ENCODE data around the gene MYO9B.
"Not testable (repeated sequence)": the region's sequence is repeated elsewhere in the genome, so short reads cannot be mapped to it uniquely, and the experiment has no call there.

The MYO9B gene

DNA sequence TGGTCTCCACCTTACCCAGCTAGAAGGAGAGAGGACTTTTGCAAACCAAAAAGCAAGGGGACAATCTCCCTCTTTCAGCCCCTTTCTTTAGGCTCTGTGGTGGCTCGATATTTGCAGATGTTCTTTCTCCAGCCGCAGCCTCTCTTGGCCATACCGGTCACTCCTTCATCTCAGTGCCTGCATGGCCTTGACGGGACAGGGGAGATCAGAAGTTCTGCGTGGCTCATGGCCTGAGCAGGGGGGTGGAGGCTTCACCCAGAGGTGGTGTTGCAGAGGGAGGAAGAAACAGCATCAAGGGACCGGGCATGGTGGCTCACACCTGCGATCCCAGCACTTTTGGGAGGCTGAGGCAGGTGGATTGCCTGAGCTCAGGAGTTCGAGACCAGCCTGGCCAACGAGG, 53.2 kb downstream of the MYO9B start:
- Histone ChIP-seq H3K9me3 (ENCODE audit: control insufficient read depth in 2 of 2, low read length in 2 of 2) (no peaks in the 10 kb centered on the region), H3K4me3 (ENCODE audit: low read length in 2 of 2) (no peak overlapping the region), H3K27ac (ENCODE audit: low read length) (no peak overlapping the region), H3K4me1 (ENCODE audit: control insufficient read depth, insufficient read depth, low read length) (peaks cover 9% of the 10 kb centered on the region), H3K36me3 (ENCODE audit: control insufficient read depth in 2 of 2, insufficient read depth in 2 of 2, low read length in 2 of 2) (peaks cover 0 to 3% of the 10 kb centered on the region in 2 donors), H3K27me3 (ENCODE audit: control insufficient read depth in 1 of 2, insufficient read depth in 2 of 2, low read length in 2 of 2) (no peaks in the 10 kb centered on the region), H3K9ac (ENCODE audit: low read length in 2 of 2) (no peak overlapping the region)

GRCh38 chr19:17129377-17129776, 53.8 kb downstream of the MYO9B start:
- Histone ChIP-seq H3K36me3 (ENCODE audit: control insufficient read depth in 2 of 2, insufficient read depth in 2 of 2, low read length in 2 of 2) (peaks cover 0 to 3% of the 10 kb centered on the region in 2 donors), H3K9me3 (ENCODE audit: control insufficient read depth in 2 of 2, low read length in 2 of 2) (no peaks in the 10 kb centered on the region), H3K27ac (ENCODE audit: low read length) (no peak overlapping the region), H3K4me1 (ENCODE audit: control insufficient read depth, insufficient read depth, low read length) (peaks cover 9% of the 10 kb centered on the region), H3K9ac (ENCODE audit: low read length in 2 of 2) (no peak overlapping the region), H3K4me3 (ENCODE audit: low read length in 2 of 2) (no peak overlapping the region), H3K27me3 (ENCODE audit: control insufficient read depth in 1 of 2, insufficient read depth in 2 of 2, low read length in 2 of 2) (no peaks in the 10 kb centered on the region)

- Histone ChIP-seq H3K4me3 (ENCODE audit: low read length in 2 of 2) (peak overlapping the region; percentile 36 to 66), H3K27me3 (ENCODE audit: control insufficient read depth in 1 of 2, insufficient read depth in 2 of 2, low read length in 2 of 2) (no peaks in the 10 kb centered on the region), H3K9ac (ENCODE audit: low read length in 2 of 2) (peak overlapping the region; percentile 64 to 82), H3K4me1 (ENCODE audit: control insufficient read depth, insufficient read depth, low read length) (peaks cover 23% of the 10 kb centered on the region), H3K9me3 (ENCODE audit: control insufficient read depth in 2 of 2, low read length in 2 of 2) (no peaks in the 10 kb centered on the region), H3K27ac (ENCODE audit: low read length) (peak overlapping the region; percentile 87), H3K36me3 (ENCODE audit: control insufficient read depth in 2 of 2, insufficient read depth in 2 of 2, low read length in 2 of 2) (no peaks in the 10 kb centered on the region)
Measured at GRCh38 chr19:17135001-17135853, 59.6 kb downstream of the MYO9B start.

DNA sequence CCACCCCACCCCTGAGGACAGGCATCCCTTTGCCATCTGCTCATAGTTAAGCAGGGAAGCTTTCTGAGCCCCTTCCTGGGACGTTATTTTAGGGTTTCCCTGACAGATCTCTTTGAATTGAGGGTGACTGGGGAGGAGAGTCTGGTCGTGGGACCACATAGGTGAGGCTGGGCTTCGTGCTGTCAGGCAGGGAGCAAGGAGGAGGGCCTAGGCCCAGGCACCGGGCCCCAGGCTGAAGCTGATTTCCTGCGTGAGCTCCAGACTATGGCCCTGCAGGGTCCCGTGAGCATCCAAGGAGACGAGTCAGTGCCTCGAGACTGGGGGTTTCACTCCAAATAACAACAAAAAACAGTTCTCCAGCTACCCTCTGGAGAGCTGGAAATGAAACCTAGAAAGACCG, 60.4 kb downstream of the MYO9B start:
- Histone ChIP-seq H3K9ac (ENCODE audit: low read length in 2 of 2) (peak overlapping the region; percentile 64 to 82), H3K27ac (ENCODE audit: low read length) (peak overlapping the region; percentile 87), H3K4me3 (ENCODE audit: low read length in 2 of 2) (peak overlapping the region in 1 of 2 donors; percentile 66), H3K9me3 (ENCODE audit: control insufficient read depth in 2 of 2, low read length in 2 of 2) (no peaks in the 10 kb centered on the region), H3K27me3 (ENCODE audit: control insufficient read depth in 1 of 2, insufficient read depth in 2 of 2, low read length in 2 of 2) (no peaks in the 10 kb centered on the region), H3K36me3 (ENCODE audit: control insufficient read depth in 2 of 2, insufficient read depth in 2 of 2, low read length in 2 of 2) (no peaks in the 10 kb centered on the region), H3K4me1 (ENCODE audit: control insufficient read depth, insufficient read depth, low read length) (peaks cover 23% of the 10 kb centered on the region)

GRCh38 chr19:17136617-17137016, 61.0 kb downstream of the MYO9B start:
- no peak overlapping the region for H3K9ac ChIP-seq (ENCODE audit: low read length in 2 of 2)
- no peaks in the 10 kb centered on the region for H3K9me3 ChIP-seq (ENCODE audit: control insufficient read depth in 2 of 2, low read length in 2 of 2)
- H3K4me3 ChIP-seq (ENCODE audit: low read length in 2 of 2) = no peak overlapping the region
- H3K27me3 ChIP-seq (ENCODE audit: control insufficient read depth in 1 of 2, insufficient read depth in 2 of 2, low read length in 2 of 2) = no peaks in the 10 kb centered on the region
- peaks cover 23% of the 10 kb centered on the region for H3K4me1 ChIP-seq (ENCODE audit: control insufficient read depth, insufficient read depth, low read length)
- H3K27ac ChIP-seq (ENCODE audit: low read length) = peak overlapping the region; percentile 87
- no peaks in the 10 kb centered on the region for H3K36me3 ChIP-seq (ENCODE audit: control insufficient read depth in 2 of 2, insufficient read depth in 2 of 2, low read length in 2 of 2)

- Histone ChIP-seq H3K9ac (ENCODE audit: low read length in 2 of 2) (no peak overlapping the region), H3K9me3 (ENCODE audit: control insufficient read depth in 2 of 2, low read length in 2 of 2) (no peaks in the 10 kb centered on the region), H3K27ac (ENCODE audit: low read length) (no peak overlapping the region), H3K36me3 (ENCODE audit: control insufficient read depth in 2 of 2, insufficient read depth in 2 of 2, low read length in 2 of 2) (no peaks in the 10 kb centered on the region), H3K4me3 (ENCODE audit: low read length in 2 of 2) (no peak overlapping the region), H3K4me1 (ENCODE audit: control insufficient read depth, insufficient read depth, low read length) (peaks cover 23% of the 10 kb centered on the region), H3K27me3 (ENCODE audit: control insufficient read depth in 1 of 2, insufficient read depth in 2 of 2, low read length in 2 of 2) (no peaks in the 10 kb centered on the region)
Measured at GRCh38 chr19:17137417-17137816, 61.8 kb downstream of the MYO9B start.

DNA sequence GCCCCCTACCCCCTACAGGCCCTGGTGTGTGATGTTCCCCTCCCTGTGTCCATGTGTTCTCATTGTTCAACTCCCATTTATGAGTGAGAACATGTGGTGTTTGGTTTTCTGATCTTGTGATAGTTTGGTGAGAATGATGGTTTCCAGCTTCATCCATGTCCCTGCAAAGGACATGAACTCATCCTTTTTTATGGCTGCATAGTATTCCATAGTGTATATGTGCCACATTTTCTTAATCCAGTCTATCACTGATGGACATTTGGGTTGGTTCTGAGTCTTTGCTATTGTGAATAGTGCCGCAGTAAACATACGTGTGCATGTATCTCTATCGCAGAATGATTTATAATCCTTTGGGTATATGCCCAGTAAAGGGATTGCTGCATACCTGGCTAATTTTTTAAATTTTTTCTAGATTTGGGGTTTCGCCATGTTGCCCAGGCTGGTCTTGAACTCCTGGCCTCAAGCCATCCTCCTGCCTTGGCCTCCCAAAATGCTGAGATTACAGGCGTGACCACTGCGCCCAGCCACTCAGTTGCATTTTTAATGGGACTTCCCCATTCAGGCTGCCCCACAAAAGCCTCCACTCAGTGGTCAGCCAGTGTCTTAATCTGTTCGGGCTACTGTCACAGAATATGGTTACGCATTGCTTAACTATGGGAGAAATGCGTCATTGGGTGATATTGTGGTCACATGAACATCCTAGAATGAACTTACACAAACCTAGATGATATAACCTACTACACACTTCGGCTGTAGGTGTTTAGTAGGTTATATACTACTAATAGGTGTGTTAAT, 62.7 kb downstream of the MYO9B start:
- H3K36me3 ChIP-seq (ENCODE audit: control insufficient read depth in 2 of 2, insufficient read depth in 2 of 2, low read length in 2 of 2); H3K27ac ChIP-seq (ENCODE audit: low read length); H3K27me3 ChIP-seq (ENCODE audit: control insufficient read depth in 1 of 2, insufficient read depth in 2 of 2, low read length in 2 of 2); H3K4me3 ChIP-seq (ENCODE audit: low read length in 2 of 2); H3K9me3 ChIP-seq (ENCODE audit: control insufficient read depth in 2 of 2, low read length in 2 of 2); H3K9ac ChIP-seq (ENCODE audit: low read length in 2 of 2): not testable (repeated sequence)
- H3K4me1 ChIP-seq (ENCODE audit: control insufficient read depth, insufficient read depth, low read length) = peaks cover 23% of the 10 kb centered on the region

GRCh38 chr19:17138937-17139598, 63.5 kb downstream of the MYO9B start:
- H3K9me3 ChIP-seq (ENCODE audit: control insufficient read depth in 2 of 2, low read length in 2 of 2) = no peaks in the 10 kb centered on the region
- H3K4me3 ChIP-seq (ENCODE audit: low read length in 2 of 2) = no peak overlapping the region
- no peak overlapping the region for H3K9ac ChIP-seq (ENCODE audit: low read length in 2 of 2)
- peaks cover 23% of the 10 kb centered on the region for H3K4me1 ChIP-seq (ENCODE audit: control insufficient read depth, insufficient read depth, low read length)
- no peaks in the 10 kb centered on the region for H3K27me3 ChIP-seq (ENCODE audit: control insufficient read depth in 1 of 2, insufficient read depth in 2 of 2, low read length in 2 of 2)
- H3K36me3 ChIP-seq (ENCODE audit: control insufficient read depth in 2 of 2, insufficient read depth in 2 of 2, low read length in 2 of 2) = no peaks in the 10 kb centered on the region
- peak overlapping the region; percentile 37 for H3K27ac ChIP-seq (ENCODE audit: low read length)

DNA sequence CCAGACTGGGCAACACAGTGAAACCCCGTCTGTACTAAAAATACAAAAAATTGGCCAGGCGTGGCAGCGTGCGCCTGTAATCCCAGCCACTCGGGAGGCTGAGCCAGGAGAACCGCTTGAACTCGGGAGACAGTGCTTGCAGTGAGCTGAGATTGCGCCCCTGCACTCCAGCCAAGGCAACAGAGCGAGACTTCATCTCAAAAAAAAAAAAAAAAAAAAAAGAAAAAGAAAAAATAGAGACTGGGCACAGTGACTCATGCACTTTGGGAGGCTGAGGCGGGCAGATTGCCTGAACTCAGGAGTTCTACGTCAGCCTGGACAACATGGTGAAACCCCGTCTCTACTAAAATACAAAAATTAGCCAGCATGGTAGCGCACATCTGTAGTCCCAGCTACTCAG, 69.2 kb downstream of the MYO9B start:
- H3K36me3 ChIP-seq (ENCODE audit: control insufficient read depth in 2 of 2, insufficient read depth in 2 of 2, low read length in 2 of 2) = peaks cover 7 to 20% of the 10 kb centered on the region in 2 donors
- H3K27me3 ChIP-seq (ENCODE audit: control insufficient read depth in 1 of 2, insufficient read depth in 2 of 2, low read length in 2 of 2); H3K27ac ChIP-seq (ENCODE audit: low read length); H3K9ac ChIP-seq (ENCODE audit: low read length in 2 of 2); H3K4me1 ChIP-seq (ENCODE audit: control insufficient read depth, insufficient read depth, low read length); H3K9me3 ChIP-seq (ENCODE audit: control insufficient read depth in 2 of 2, low read length in 2 of 2); H3K4me3 ChIP-seq (ENCODE audit: low read length in 2 of 2): not testable (repeated sequence)

DNA sequence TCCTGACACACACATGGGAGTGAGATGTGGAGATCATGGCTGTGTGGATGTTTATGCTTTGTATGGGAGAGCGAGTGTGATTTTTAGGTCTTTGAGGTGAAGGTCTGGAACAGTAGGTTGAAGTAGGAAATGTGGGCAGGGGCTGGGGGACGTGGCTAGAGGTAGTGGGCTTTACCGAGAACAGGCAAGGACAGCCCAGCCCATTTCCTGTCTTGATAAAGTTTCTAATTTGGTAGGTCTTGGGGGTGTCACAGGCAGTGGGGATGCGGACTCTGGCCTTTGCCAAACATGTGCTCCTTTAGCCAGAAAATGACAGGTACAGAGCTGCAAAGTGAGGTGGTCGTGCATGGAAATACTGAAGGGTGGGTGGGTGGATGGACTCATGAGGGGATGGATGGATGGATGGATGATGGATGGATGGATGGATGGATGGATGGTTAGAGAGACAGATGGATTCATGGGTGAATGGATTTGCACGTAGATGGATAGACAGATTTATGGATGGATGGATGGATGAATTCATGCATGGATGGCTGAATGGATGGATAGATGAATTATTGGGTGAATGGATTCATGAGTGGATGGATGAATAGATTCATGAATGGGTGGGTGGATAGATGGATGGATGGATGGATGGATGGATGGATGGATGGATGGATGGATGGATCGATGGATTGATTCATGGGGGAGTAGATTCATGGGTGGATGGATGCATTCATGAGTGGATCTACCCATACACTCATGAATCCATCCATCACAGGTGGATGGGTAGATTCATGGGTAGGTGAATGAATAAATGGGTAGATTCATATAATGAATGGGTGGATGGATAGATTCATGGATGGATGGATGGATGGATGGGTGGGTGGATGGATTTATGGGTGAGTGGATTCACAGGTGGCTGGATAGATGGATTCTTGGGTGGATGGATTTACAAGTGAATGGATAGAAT, 70.2 kb downstream of the MYO9B start:
- H3K4me1 ChIP-seq (ENCODE audit: control insufficient read depth, insufficient read depth, low read length) = no peaks in the 10 kb centered on the region
- H3K27ac ChIP-seq (ENCODE audit: low read length) = no peak overlapping the region
- no peaks in the 10 kb centered on the region for H3K9me3 ChIP-seq (ENCODE audit: control insufficient read depth in 2 of 2, low read length in 2 of 2)
- H3K9ac ChIP-seq (ENCODE audit: low read length in 2 of 2) = no peak overlapping the region
- no peak overlapping the region for H3K4me3 ChIP-seq (ENCODE audit: low read length in 2 of 2)
- peaks cover 7 to 21% of the 10 kb centered on the region in 2 donors for H3K36me3 ChIP-seq (ENCODE audit: control insufficient read depth in 2 of 2, insufficient read depth in 2 of 2, low read length in 2 of 2)
- H3K27me3 ChIP-seq (ENCODE audit: control insufficient read depth in 1 of 2, insufficient read depth in 2 of 2, low read length in 2 of 2) = no peaks in the 10 kb centered on the region

Measured in stomach smooth muscle (tissue), 2 donors.